ENCODE results near the gene CHRNB2. TPM values are rescaled to one million over a fixed set of nuclear protein-coding genes. Genes with fewer than 3 reads are reported as not detected.

Gene CHRNB2
- total and polyA plus RNA-seq, 9 donors = 0.04 to 0.25 (median 0.15) TPM; not detected in 3

GRCh38 chr1:154628121-154628405 lies 60.5 kb downstream of the CHRNB2 start:
- Histone ChIP-seq H3K4me3 (peak overlapping the region; percentile 87), H3K9me3 (no peaks in the 10 kb centered on the region), H3K27me3 (no peaks in the 10 kb centered on the region), H3K4me1 (ENCODE audit: insufficient read depth) (peaks cover 4% of the 10 kb centered on the region), H3K36me3 (no peaks in the 10 kb centered on the region), H3K27ac (peak overlapping the region; percentile 76 to 80)
- intact Hi-C loops (cut with DNase I) = no loop called here
- TF ChIP-seq POLR2A (IDR thresholded peaks at IDR 0.05) = no peak
- TF ChIP-seq EP300 (IDR thresholded peaks at IDR 0.05) = no peak
- TF ChIP-seq, protein P1, sequence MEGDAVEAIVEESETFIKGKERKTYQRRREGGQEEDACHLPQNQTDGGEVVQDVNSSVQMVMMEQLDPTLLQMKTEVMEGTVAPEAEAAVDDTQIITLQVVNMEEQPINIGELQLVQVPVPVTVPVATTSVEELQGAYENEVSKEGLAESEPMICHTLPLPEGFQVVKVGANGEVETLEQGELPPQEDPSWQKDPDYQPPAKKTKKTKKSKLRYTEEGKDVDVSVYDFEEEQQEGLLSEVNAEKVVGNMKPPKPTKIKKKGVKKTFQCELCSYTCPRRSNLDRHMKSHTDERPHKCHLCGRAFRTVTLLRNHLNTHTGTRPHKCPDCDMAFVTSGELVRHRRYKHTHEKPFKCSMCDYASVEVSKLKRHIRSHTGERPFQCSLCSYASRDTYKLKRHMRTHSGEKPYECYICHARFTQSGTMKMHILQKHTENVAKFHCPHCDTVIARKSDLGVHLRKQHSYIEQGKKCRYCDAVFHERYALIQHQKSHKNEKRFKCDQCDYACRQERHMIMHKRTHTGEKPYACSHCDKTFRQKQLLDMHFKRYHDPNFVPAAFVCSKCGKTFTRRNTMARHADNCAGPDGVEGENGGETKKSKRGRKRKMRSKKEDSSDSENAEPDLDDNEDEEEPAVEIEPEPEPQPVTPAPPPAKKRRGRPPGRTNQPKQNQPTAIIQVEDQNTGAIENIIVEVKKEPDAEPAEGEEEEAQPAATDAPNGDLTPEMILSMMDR (IDR thresholded peaks at IDR 0.05) = no peak
- 5 to 7% (median 6%) methylated on average over 5 of the region's 5 CpGs for WGBS, 3 donors
- no peak for DNase-seq

GRCh38 chr1:154629061-154629674 lies 61.6 kb downstream of the CHRNB2 start:
- Histone ChIP-seq H3K4me3 (no peak overlapping the region), H3K4me1 (ENCODE audit: insufficient read depth) (peaks cover 4% of the 10 kb centered on the region), H3K36me3 (no peaks in the 10 kb centered on the region), H3K9me3 (no peaks in the 10 kb centered on the region), H3K27ac (no peak overlapping the region), H3K27me3 (no peaks in the 10 kb centered on the region)
- WGBS, 3 donors = 84 to 90% (median 89%) methylated on average over 1 of the region's 1 CpG
- TF ChIP-seq POLR2A (IDR thresholded peaks at IDR 0.05) (no peak), EP300 (IDR thresholded peaks at IDR 0.05) (no peak)
- TF ChIP-seq, protein P1 (IDR thresholded peaks at IDR 0.05) = no peak
- DNase-seq = no peak
- intact Hi-C loops (cut with DNase I) = no loop called here

Other genes starting within 250 kb of the CHRNB2 start
- gene AQP10, start 246.7 kb upstream of the CHRNB2 start, total RNA-seq = 1 to 10 TPM in 1 of 7 donors, under 1 TPM in 1, not detected in 5; 0.23 to 1.0 TPM
- gene AQP10, start 246.7 kb upstream of the CHRNB2 start, polyA plus RNA-seq = under 1 TPM in 1 of 2 donors, not detected in 1; 0.13 TPM
- gene ATP8B2, start 242.3 kb upstream of the CHRNB2 start, total RNA-seq = 100 to 1,000 TPM in 1 of 7 donors, 10 to 100 TPM in 6; 59.7 to 112 (median 83.7) TPM
- gene ATP8B2, start 242.3 kb upstream of the CHRNB2 start, polyA plus RNA-seq = 10 to 100 TPM; 53.0 to 54.7 TPM
- gene IL6R, start 162.4 kb upstream of the CHRNB2 start, total RNA-seq = 10 to 100 TPM in 6 of 7 donors, 1 to 10 TPM in 1; 7.5 to 37.0 (median 12.9) TPM
- gene IL6R, start 162.4 kb upstream of the CHRNB2 start, polyA plus RNA-seq = 1 to 10 TPM; 6.5 to 9.1 TPM
- gene TDRD10, start 65.6 kb upstream of the CHRNB2 start, total RNA-seq = 1 to 10 TPM; 3.1 to 8.7 (median 5.8) TPM
- gene TDRD10, start 65.6 kb upstream of the CHRNB2 start, polyA plus RNA-seq = 1 to 10 TPM; 4.1 to 6.2 TPM
- gene SHE, start 65.4 kb upstream of the CHRNB2 start, total RNA-seq = 10 to 100 TPM in 2 of 7 donors, 1 to 10 TPM in 5; 4.3 to 20.5 (median 9.0) TPM
- gene SHE, start 65.4 kb upstream of the CHRNB2 start, polyA plus RNA-seq = 10 to 100 TPM in 1 of 2 donors, 1 to 10 TPM in 1; 6.9 to 15.4 TPM
- 10 to 100 TPM; 14.3 to 72.4 (median 58.5) TPM for gene UBE2Q1, start 9.1 kb upstream of the CHRNB2 start, total RNA-seq
- gene UBE2Q1, start 9.1 kb upstream of the CHRNB2 start, polyA plus RNA-seq = 100 to 1,000 TPM in 1 of 2 donors, 10 to 100 TPM in 1; 31.4 to 119 TPM
- 100 to 1,000 TPM in 5 of 7 donors, 10 to 100 TPM in 2; 57.2 to 175 (median 134) TPM for gene ADAR, start 40.4 kb downstream of the CHRNB2 start, total RNA-seq
- gene ADAR, start 40.4 kb downstream of the CHRNB2 start, polyA plus RNA-seq = 100 to 1,000 TPM in 1 of 2 donors, 10 to 100 TPM in 1; 45.0 to 184 TPM

Measured in ovary (tissue), 9 donors.